ENCODE data around the gene ZBTB16. TPM values are rescaled to one million over a fixed set of nuclear protein-coding genes. Genes with fewer than 3 reads are reported as not detected.

The ZBTB16 gene
- total RNA-seq, 1 donor from 2014 or later = 17.7 TPM

DNA sequence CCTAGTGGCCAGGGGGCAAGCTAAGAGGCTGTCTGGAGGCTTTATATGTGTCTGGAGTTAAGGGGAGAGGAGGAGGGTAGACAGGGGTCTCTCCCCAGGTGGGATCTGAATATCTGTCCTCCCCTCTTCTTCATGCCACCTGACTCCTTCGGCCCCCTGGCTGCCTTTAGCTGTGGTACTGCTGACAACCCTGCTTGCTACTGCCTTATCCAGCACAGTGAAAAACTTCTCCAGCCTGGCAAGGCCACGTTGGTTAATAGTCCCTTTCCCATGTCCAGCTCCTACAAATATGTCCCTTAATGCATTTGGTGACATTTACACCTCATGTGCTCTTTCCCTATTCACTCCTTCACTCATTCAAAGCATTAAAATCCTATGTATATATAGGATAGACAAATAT lies 194.3 kb downstream of the ZBTB16 start:
- Mint-ChIP-seq H3K4me3 (no peak overlapping the region), H3K36me3 (peaks cover 24% of the 10 kb centered on the region), H3K27me3 (ENCODE audit: insufficient read depth, low read depth) (peaks cover 6% of the 10 kb centered on the region), H3K27ac (peak overlapping the region; percentile 43), H3K4me1 (peaks cover 75% of the 10 kb centered on the region), H3K9me3 (no peaks in the 10 kb centered on the region)
- no peak overlapping the region for H3K9ac ChIP-seq
- no peak for DNase-seq (ENCODE audit: low spot score)
- TF ChIP-seq EZH2 (IDR thresholded peaks at IDR 0.05) (no peak), EZH2phosphoT487 (IDR thresholded peaks at IDR 0.05) (no peak)
- TF ChIP-seq, protein P1, sequence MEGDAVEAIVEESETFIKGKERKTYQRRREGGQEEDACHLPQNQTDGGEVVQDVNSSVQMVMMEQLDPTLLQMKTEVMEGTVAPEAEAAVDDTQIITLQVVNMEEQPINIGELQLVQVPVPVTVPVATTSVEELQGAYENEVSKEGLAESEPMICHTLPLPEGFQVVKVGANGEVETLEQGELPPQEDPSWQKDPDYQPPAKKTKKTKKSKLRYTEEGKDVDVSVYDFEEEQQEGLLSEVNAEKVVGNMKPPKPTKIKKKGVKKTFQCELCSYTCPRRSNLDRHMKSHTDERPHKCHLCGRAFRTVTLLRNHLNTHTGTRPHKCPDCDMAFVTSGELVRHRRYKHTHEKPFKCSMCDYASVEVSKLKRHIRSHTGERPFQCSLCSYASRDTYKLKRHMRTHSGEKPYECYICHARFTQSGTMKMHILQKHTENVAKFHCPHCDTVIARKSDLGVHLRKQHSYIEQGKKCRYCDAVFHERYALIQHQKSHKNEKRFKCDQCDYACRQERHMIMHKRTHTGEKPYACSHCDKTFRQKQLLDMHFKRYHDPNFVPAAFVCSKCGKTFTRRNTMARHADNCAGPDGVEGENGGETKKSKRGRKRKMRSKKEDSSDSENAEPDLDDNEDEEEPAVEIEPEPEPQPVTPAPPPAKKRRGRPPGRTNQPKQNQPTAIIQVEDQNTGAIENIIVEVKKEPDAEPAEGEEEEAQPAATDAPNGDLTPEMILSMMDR (IDR thresholded peaks at IDR 0.05) = no peak
- H3K36me3 ChIP-seq = no peaks in the 10 kb centered on the region
- H3K9me3 ChIP-seq (ENCODE audit: low read depth) = no peaks in the 10 kb centered on the region
- H3K4me3 ChIP-seq = no peak overlapping the region
- no peaks in the 10 kb centered on the region for H3K27me3 ChIP-seq
- H3K4me1 ChIP-seq = peaks cover 73% of the 10 kb centered on the region
- no peak overlapping the region for H3K27ac ChIP-seq
- H3K4me2 ChIP-seq = no peak overlapping the region
- H3F3A ChIP-seq (ENCODE audit: low read depth) = peaks cover 34% of the 10 kb centered on the region
- H2AFZ ChIP-seq (replicated peaks) = no peak overlapping the region
- no peaks in the 10 kb centered on the region for H3K79me2 ChIP-seq (ENCODE audit: low read depth)
- H4K20me1 ChIP-seq (ENCODE audit: low read depth) = peaks cover 9% of the 10 kb centered on the region

DNA sequence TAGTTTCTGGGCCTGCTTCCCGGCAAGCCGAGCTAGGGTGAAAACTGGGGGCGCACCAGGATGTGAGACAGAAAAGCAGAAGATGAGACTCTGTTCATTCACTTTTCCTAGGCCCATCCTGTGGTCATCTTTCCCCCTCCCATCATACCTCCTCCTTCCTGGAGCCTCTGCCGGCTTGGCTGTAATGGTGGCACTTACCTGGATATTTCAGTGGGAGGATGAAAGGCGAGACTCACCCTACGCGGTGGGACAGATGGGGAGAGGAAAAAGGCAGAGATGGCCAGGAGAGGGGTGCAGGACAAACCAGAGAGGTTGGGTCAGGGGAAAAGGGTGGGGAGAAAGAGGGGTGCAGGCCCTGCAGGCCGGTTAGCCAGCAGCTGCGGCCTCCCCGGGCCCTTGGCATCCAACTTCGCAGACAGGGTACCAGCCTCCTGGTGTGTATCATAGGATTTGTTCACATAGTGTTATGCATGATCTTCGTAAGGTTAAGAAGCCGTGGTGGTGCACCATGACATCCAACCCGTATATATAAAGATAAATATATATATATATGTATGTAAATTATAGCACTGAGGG lies 195.1 kb downstream of the ZBTB16 start:
- Mint-ChIP-seq H3K36me3 (peaks cover 23% of the 10 kb centered on the region), H3K4me3 (no peak overlapping the region), H3K27me3 (ENCODE audit: insufficient read depth, low read depth) (peaks cover 8% of the 10 kb centered on the region), H3K27ac (peak overlapping the region; percentile 80), H3K9me3 (no peaks in the 10 kb centered on the region), H3K4me1 (peaks cover 82% of the 10 kb centered on the region)
- Histone ChIP-seq H3K4me3 (no peak overlapping the region), H2AFZ (replicated peaks) (no peak overlapping the region), H3K27ac (no peak overlapping the region), H3K9me3 (ENCODE audit: low read depth) (no peaks in the 10 kb centered on the region), H3K79me2 (ENCODE audit: low read depth) (no peaks in the 10 kb centered on the region), H3K9ac (no peak overlapping the region), H3K4me1 (peaks cover 82% of the 10 kb centered on the region), H3F3A (ENCODE audit: low read depth) (peaks cover 37% of the 10 kb centered on the region), H3K36me3 (no peaks in the 10 kb centered on the region), H3K4me2 (no peak overlapping the region), H4K20me1 (ENCODE audit: low read depth) (peaks cover 9% of the 10 kb centered on the region), H3K27me3 (no peaks in the 10 kb centered on the region)
- no peak for DNase-seq (ENCODE audit: low spot score)
- TF ChIP-seq EZH2phosphoT487 (IDR thresholded peaks at IDR 0.05) (no peak), EZH2 (IDR thresholded peaks at IDR 0.05) (no peak)
- TF ChIP-seq, protein P1 (IDR thresholded peaks at IDR 0.05) = no peak

DNA sequence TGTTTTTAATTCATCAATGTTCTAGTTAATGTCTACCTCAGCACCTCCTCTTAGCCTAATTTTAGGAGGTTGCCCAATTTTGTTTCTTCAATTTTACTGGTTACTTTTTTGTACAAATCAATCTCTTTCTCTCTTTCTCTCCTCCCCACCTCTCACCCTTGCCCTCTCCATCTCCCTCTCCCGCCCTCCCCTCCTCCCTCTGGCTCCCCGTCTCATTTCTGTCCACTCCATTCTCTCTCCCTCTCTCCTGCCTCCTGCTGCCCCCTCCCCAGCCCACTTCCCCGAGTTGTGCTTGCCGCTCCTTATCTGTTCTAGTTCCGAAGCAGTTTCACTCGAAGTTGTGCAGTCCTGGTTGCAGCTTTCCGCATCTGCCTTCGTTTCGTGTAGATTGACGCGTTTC lies 195.8 kb downstream of the ZBTB16 start:
- Histone ChIP-seq H3K4me2 (peak overlapping the region; percentile 70), H3F3A (ENCODE audit: low read depth) (peaks cover 37% of the 10 kb centered on the region), H2AFZ (replicated peaks) (no peak overlapping the region), H3K27me3 (no peaks in the 10 kb centered on the region), H3K27ac (peak overlapping the region; percentile 87), H3K36me3 (no peaks in the 10 kb centered on the region), H3K9me3 (ENCODE audit: low read depth) (no peaks in the 10 kb centered on the region), H4K20me1 (ENCODE audit: low read depth) (peaks cover 9% of the 10 kb centered on the region), H3K9ac (no peak overlapping the region), H3K4me3 (no peak overlapping the region), H3K79me2 (ENCODE audit: low read depth) (no peaks in the 10 kb centered on the region), H3K4me1 (peaks cover 88% of the 10 kb centered on the region)
- DNase-seq (ENCODE audit: low spot score) = no peak
- TF ChIP-seq EZH2 (IDR thresholded peaks at IDR 0.05) (no peak), EZH2phosphoT487 (IDR thresholded peaks at IDR 0.05) (no peak)
- TF ChIP-seq, protein P1 (IDR thresholded peaks at IDR 0.05) = no peak
- Mint-ChIP-seq H3K27me3 (ENCODE audit: insufficient read depth, low read depth) (peaks cover 10% of the 10 kb centered on the region), H3K4me1 (peaks cover 87% of the 10 kb centered on the region), H3K36me3 (peaks cover 17% of the 10 kb centered on the region), H3K4me3 (peak overlapping the region; percentile 42), H3K9me3 (no peaks in the 10 kb centered on the region), H3K27ac (peak overlapping the region; percentile 62)

All from neural progenitor cell (in vitro differentiated cells).